HG03442 (cell line): ENCODE measurements around the gene GSTT4.
"Not testable (repeated sequence)": the region's sequence is repeated elsewhere in the genome, so short reads cannot be mapped to it uniquely, and the experiment has no call there.

Experiments
- ATAC-seq: cut with Tn5 transposase; IDR thresholded peaks from one replicate; pipeline ENCODE4 v1.9.1; 2021; ENCODE audit warnings: mild to moderate bottlenecking, moderate library complexity; ENCODE audit not compliant: unreplicated experiment

The GSTT4 gene

GRCh38 chr22:23989583-23990244 is 15.5 kb downstream of the GSTT4 start:
- not testable (repeated sequence) for ATAC-seq

GRCh38 chr22:23986538-23987178 is 18.6 kb downstream of the GSTT4 start:
- ATAC-seq, result not testable (repeated sequence)

- not testable (repeated sequence) for ATAC-seq
These were observed 19.2 kb downstream of the GSTT4 start for GRCh38 chr22:23986089-23986488.

- no peak for ATAC-seq
These were observed 20.8 kb downstream of the GSTT4 start for GRCh38 chr22:23984430-23984829.

GRCh38 chr22:23980567-23980966 is 24.7 kb downstream of the GSTT4 start:
- ATAC-seq, result not testable (repeated sequence)

- not testable (repeated sequence) for ATAC-seq
These were observed 25.6 kb downstream of the GSTT4 start, which contains the start of gene GSTT2 for GRCh38 chr22:23979557-23980240. TSS of gene GSTT2 (plus strand) at chr22:23980134.

GRCh38 chr22:23977304-23977703 is 27.9 kb downstream of the GSTT4 start:
- not testable (repeated sequence) for ATAC-seq

- not testable (repeated sequence) for ATAC-seq
These were observed 30.4 kb downstream of the GSTT4 start for GRCh38 chr22:23974836-23975352.

GRCh38 chr22:23974345-23974744 is 30.9 kb downstream of the GSTT4 start, which contains the start of gene DDT:
TSS of gene DDT (minus strand) at chr22:23974441. CDS start at chr22:23974414, 27 bp downstream.
- ATAC-seq, result peak; percentile 90

- not testable (repeated sequence) for ATAC-seq
These were observed 33.3 kb downstream of the GSTT4 start for GRCh38 chr22:23971927-23972326.

- no peak for ATAC-seq
These were observed 34.3 kb downstream of the GSTT4 start for GRCh38 chr22:23970816-23971486.

GRCh38 chr22:23970201-23970641 is 35.0 kb downstream of the GSTT4 start:
- ATAC-seq, result no peak

GRCh38 chr22:23969071-23969470 is 36.2 kb downstream of the GSTT4 start:
- no peak for ATAC-seq

GRCh38 chr22:23966568-23966967 is 38.7 kb downstream of the GSTT4 start, which contains the start of gene DDTL:
TSS of gene DDTL (plus strand) at chr22:23966888. CDS start at chr22:23966915, 27 bp downstream.
- ATAC-seq, result peak; percentile 85

GRCh38 chr22:23966094-23966493 is 39.2 kb downstream of the GSTT4 start:
- ATAC-seq, result not testable (repeated sequence)

GRCh38 chr22:23961084-23961771 is 44.0 kb downstream of the GSTT4 start, which contains the start of gene GSTT2B:
TSS of gene GSTT2B (minus strand) at chr22:23961195. CDS start at chr22:23961131, 64 bp downstream.
- ATAC-seq, result not testable (repeated sequence)

GRCh38 chr22:23956301-23956900 is 48.9 kb downstream of the GSTT4 start:
- not testable (repeated sequence) for ATAC-seq

- ATAC-seq, result not testable (repeated sequence)
These were observed 49.4 kb downstream of the GSTT4 start for GRCh38 chr22:23955886-23956285.

- not testable (repeated sequence) for ATAC-seq
These were observed 50.3 kb downstream of the GSTT4 start for GRCh38 chr22:23954991-23955305.
